ENCODE measurements around the gene ARHGAP26. TPM values are rescaled to one million over a fixed set of nuclear protein-coding genes. Genes with fewer than 3 reads are reported as not detected.

The ARHGAP26 gene
- total and polyA plus RNA-seq, 2 donors (not counting 3 experiments of a cell fraction or from before 2014, with no cell fraction given): 3.1 to 16.2 TPM

DNA sequence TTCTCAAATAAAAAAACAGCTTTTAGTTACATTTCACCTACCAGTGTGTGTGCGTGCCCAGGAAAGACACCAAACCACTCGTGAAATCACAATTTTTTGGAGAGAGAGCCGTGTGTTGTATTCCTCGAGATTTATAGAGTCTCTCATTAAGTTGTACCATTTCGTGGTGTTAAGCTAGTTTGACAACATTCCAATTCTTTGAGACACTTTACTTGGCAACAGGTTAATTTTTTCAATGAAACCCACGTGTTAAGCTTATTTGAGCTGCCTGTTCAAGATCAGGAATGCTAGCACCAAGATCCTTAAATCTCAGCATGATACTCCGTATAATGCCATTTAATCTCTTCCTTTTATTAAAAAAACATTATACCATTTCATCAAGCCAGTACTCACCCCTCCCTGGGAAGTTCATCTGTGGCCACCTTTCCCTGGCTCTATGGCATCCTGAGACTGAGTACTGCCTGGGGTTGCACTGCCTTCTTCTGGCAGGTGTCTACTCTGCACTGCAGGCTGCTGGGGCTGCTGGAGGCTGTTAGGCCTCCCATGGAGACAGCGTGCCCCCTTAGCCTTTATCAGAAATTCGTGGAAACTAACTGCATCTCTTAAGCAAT, 143.7 kb downstream of the ARHGAP26 start:
- Histone ChIP-seq H3K36me3 (ENCODE audit: control insufficient read depth in 2 of 2, extremely low read depth in 1 of 2, insufficient read depth in 2 of 2, low read length in 2 of 2) (peaks cover 0 to 2% of the 10 kb centered on the region in 2 experiments), H3K79me2 (ENCODE audit: control insufficient read depth, insufficient read depth, low read length) (no peaks in the 10 kb centered on the region), H3K4me2 (ENCODE audit: insufficient read depth, low read length) (no peak overlapping the region), H3K27ac (ENCODE audit: insufficient read depth, low read depth, low read length) (no peak overlapping the region), H3K9me1 (replicated peaks; ENCODE audit: control insufficient read depth, extremely low read depth, insufficient read depth, low read length) (no peaks in the 10 kb centered on the region), H4K20me1 (replicated peaks; ENCODE audit: control insufficient read depth, extremely low read depth, insufficient read depth, low read length) (no peaks in the 10 kb centered on the region), H3K9me3 (replicated peaks; ENCODE audit: control insufficient read depth, insufficient read depth, low read length) (no peaks in the 10 kb centered on the region), H3K9ac (replicated peaks; ENCODE audit: extremely low read depth, insufficient read depth, low read length) (no peak overlapping the region), H2AFZ (ENCODE audit: low read depth, low read length) (no peak overlapping the region), H3K4me3 (replicated peaks in 1 of 3; ENCODE audit: insufficient read depth in 1 of 3, low read depth in 1 of 3, low read length in 3 of 3) (no peak overlapping the region), H3K4me1 (ENCODE audit: control insufficient read depth, extremely low read depth, insufficient read depth, low read length) (peaks cover 11% of the 10 kb centered on the region), H3K27me3 (ENCODE audit: control insufficient read depth in 2 of 2, insufficient read depth in 2 of 2, low read length in 2 of 2) (no peaks in the 10 kb centered on the region)
- dilution Hi-C loops (cut with MboI; ENCODE audit: extremely low pct_ligation_motif_present, low sequenced_read_pairs): no loop called here
- FAIRE-seq: no peak
- intact Hi-C loops (cut with micrococcal nuclease): no loop called here
- DNase-seq (ENCODE audit: low read depth, low spot score): no peak
- CTCF ChIA-PET: interaction anchor here (1.2 to 2.3 kb wide), 3 partner anchors 10 to 201 kb away, joined by 4 to 10 read pairs (median 7); no protein-coding TSS in a partner anchor
- POLR2A ChIA-PET: interaction anchor here (1.0 kb wide), 1 partner anchor 10 kb away, joined by 3 read pairs; no protein-coding TSS in a partner anchor
- TF ChIP-seq, protein P1, sequence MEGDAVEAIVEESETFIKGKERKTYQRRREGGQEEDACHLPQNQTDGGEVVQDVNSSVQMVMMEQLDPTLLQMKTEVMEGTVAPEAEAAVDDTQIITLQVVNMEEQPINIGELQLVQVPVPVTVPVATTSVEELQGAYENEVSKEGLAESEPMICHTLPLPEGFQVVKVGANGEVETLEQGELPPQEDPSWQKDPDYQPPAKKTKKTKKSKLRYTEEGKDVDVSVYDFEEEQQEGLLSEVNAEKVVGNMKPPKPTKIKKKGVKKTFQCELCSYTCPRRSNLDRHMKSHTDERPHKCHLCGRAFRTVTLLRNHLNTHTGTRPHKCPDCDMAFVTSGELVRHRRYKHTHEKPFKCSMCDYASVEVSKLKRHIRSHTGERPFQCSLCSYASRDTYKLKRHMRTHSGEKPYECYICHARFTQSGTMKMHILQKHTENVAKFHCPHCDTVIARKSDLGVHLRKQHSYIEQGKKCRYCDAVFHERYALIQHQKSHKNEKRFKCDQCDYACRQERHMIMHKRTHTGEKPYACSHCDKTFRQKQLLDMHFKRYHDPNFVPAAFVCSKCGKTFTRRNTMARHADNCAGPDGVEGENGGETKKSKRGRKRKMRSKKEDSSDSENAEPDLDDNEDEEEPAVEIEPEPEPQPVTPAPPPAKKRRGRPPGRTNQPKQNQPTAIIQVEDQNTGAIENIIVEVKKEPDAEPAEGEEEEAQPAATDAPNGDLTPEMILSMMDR (IDR thresholded peaks at IDR 0.05; ENCODE audit: extremely low read depth in 1 of 2, insufficient read depth in 1 of 2, low read depth in 1 of 2, low read length in 2 of 2): peak in 1 of 2 donors; percentile 3
- TF ChIP-seq POLR2A (IDR thresholded peaks at IDR 0.05; ENCODE audit: low read depth, low read length): no peak
- BruUV-seq (replicated peaks): no TSS peak

DNA sequence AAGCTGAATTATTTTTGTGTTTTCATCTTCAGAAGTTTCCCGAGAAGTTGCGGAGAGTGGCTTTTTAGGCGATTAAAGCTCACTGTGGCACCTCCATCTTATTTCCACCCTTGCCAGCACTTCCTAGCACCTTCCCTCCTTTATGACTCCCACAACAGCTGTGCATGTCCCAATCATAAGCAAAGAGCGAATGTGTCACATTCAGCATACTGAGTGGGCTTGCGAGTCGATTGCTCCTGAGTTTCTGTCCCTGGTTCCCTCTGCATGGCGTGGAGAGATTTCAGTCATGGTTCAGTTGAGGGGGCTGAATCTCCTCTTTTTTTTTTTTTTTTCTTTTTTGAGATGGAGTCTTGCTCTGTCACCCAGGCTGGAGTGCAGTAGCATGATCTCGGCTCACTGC, 144.9 kb downstream of the ARHGAP26 start:
- Histone ChIP-seq H3K79me2 (ENCODE audit: control insufficient read depth, insufficient read depth, low read length) (no peaks in the 10 kb centered on the region), H2AFZ (ENCODE audit: low read depth, low read length) (no peak overlapping the region), H3K9ac (replicated peaks; ENCODE audit: extremely low read depth, insufficient read depth, low read length) (no peak overlapping the region), H3K4me3 (replicated peaks in 1 of 3; ENCODE audit: insufficient read depth in 1 of 3, low read depth in 1 of 3, low read length in 3 of 3) (no peak overlapping the region), H4K20me1 (replicated peaks; ENCODE audit: control insufficient read depth, extremely low read depth, insufficient read depth, low read length) (no peaks in the 10 kb centered on the region), H3K9me1 (replicated peaks; ENCODE audit: control insufficient read depth, extremely low read depth, insufficient read depth, low read length) (no peaks in the 10 kb centered on the region), H3K4me1 (ENCODE audit: control insufficient read depth, extremely low read depth, insufficient read depth, low read length) (peaks cover 1% of the 10 kb centered on the region), H3K27me3 (ENCODE audit: control insufficient read depth in 2 of 2, insufficient read depth in 2 of 2, low read length in 2 of 2) (no peaks in the 10 kb centered on the region), H3K36me3 (ENCODE audit: control insufficient read depth in 2 of 2, extremely low read depth in 1 of 2, insufficient read depth in 2 of 2, low read length in 2 of 2) (peaks cover 0 to 2% of the 10 kb centered on the region in 2 experiments), H3K4me2 (ENCODE audit: insufficient read depth, low read length) (no peak overlapping the region), H3K27ac (ENCODE audit: insufficient read depth, low read depth, low read length) (no peak overlapping the region), H3K9me3 (replicated peaks; ENCODE audit: control insufficient read depth, insufficient read depth, low read length) (no peaks in the 10 kb centered on the region)
- POLR2A ChIA-PET: interaction anchor here (0.6 kb wide), 1 partner anchor 490 kb away, joined by 4 read pairs; no protein-coding TSS in a partner anchor
- DNase-seq (ENCODE audit: low read depth, low spot score): no peak
- dilution Hi-C loops (cut with MboI; ENCODE audit: extremely low pct_ligation_motif_present, low sequenced_read_pairs) (no loop called here), intact Hi-C loops (cut with micrococcal nuclease) (no loop called here)
- no peak for TF ChIP-seq EZH2 (IDR thresholded peaks at IDR 0.05; ENCODE audit: borderline replicate concordance, low read depth, low read length, severe bottlenecking)
- no peak for TF ChIP-seq GATA2 (IDR thresholded peaks at IDR 0.05; ENCODE audit: insufficient read depth, insufficient read length, low read depth, low read length)
- no peak for FAIRE-seq
- CTCF ChIA-PET: interaction anchor here (0.7 to 2.5 kb wide), 8 partner anchors 11 to 215 kb away, joined by 3 to 10 read pairs (median 3); no protein-coding TSS in a partner anchor
- no TSS peak for BruUV-seq (replicated peaks)
